GM18868 (cell line): ENCODE results near the gene S100A12.

Source experiments
- ATAC-seq: cut with Tn5 transposase; IDR thresholded peaks from one replicate; pipeline ENCODE4 v1.9.1; 2021; ENCODE audit warnings: mild to moderate bottlenecking, moderate library complexity; ENCODE audit not compliant: unreplicated experiment

Gene S100A12

GRCh38 chr1:153337980-153338853, 37.2 kb downstream of the S100A12 start:
- ATAC-seq: no peak

DNA sequence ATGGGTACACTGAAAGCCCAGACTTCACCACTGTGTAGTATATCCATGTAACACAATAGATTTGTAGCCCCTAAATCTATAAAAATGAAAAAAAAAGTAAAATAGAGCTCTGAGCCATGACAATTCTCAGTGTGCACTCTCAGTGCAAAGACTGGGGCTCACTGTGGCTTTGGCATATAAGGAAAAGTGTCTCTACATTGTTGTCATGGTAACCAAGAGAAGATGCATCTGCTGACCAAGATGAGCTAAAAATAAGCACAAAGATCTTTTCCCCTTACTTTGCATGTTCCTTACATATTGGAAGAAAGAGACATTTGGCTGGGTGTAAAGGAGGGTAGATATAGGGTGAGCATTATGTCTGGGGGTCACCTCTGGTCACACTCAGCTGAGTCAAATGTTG, 38.8 kb downstream of the S100A12 start:
- ATAC-seq: peak; percentile 41

DNA sequence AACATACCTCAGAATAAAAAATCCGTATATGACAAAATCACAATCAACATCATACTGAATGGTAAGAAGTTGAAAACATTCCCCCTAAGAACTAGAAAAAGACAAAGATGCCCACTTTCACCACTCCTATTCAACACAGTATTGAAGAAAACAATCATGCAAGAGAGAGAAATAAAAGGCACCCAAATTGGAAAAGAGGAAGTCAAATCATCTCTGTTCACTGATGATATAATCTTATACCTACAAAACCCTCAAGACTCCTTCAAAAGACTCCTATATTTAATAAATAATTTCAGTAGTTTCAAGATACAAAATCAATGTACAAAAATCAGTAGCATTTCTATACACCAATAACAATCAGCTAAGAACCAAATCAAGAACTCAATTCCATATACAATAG, 41.5 kb downstream of the S100A12 start:
- no peak for ATAC-seq

GRCh38 chr1:153324912-153325311, 50.5 kb downstream of the S100A12 start:
- no peak for ATAC-seq
